Neural progenitor cell (in vitro differentiated cells): ENCODE results near the gene DNAJC5.

ENCODE experiments used
- EZH2 ChIP-seq: fragments of 200-600 bp; sonication (generic); IDR thresholded peaks from 2 replicates; pipeline ENCODE4 v1.6.1; 2017; ENCODE audit warnings: antibody characterized with exemption, mild to moderate bottlenecking, moderate library complexity
- TF ChIP-seq, protein P1 (sequence below): fragments of 200-600 bp; sonication (generic); IDR thresholded peaks from 2 replicates; pipeline ENCODE4 v1.5.1; 2017; ENCODE audit warnings: antibody characterized with exemption, mild to moderate bottlenecking

DNA sequence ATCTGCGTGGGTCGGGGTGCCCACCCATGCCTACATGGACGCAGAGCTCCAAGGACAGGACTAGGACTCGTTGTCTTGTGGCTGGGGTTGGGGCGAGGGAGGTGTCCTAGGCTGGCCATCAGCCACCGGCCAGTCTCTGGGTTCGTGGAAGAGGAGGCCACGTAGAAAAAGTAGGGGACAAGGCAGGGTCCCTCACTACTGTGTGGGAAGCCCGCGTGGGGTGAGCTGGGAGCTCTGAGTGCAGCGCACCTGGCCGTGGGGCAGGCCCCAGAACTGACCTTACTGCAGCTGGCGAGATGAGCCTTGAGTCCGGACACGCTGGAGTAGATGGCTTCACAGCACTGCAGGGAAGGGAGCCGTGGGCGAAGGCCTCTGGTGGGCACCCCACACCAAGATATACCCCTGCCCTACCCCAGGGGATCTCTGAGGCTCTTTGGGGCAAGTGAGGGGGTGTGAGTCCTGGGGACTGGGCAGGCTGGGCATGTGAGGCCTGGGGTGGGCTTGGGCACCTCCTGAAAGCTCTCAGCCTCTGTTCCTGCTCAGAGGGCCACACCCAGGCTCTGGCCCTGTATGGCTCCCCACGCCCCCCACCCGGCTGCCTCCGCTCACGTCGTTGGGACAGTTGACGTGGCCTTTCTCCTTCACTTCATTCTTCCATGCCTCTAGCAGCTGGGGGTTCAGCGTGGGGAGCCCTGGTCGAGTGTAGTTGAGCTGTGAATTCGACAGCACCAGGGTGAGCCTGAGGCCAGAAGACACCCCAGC, 66.9 kb downstream of the DNAJC5 start:
- TF ChIP-seq, protein P1, sequence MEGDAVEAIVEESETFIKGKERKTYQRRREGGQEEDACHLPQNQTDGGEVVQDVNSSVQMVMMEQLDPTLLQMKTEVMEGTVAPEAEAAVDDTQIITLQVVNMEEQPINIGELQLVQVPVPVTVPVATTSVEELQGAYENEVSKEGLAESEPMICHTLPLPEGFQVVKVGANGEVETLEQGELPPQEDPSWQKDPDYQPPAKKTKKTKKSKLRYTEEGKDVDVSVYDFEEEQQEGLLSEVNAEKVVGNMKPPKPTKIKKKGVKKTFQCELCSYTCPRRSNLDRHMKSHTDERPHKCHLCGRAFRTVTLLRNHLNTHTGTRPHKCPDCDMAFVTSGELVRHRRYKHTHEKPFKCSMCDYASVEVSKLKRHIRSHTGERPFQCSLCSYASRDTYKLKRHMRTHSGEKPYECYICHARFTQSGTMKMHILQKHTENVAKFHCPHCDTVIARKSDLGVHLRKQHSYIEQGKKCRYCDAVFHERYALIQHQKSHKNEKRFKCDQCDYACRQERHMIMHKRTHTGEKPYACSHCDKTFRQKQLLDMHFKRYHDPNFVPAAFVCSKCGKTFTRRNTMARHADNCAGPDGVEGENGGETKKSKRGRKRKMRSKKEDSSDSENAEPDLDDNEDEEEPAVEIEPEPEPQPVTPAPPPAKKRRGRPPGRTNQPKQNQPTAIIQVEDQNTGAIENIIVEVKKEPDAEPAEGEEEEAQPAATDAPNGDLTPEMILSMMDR = no peak
- no peak for TF ChIP-seq EZH2
